C4-2B (cell line): ENCODE data around the gene PUDP.

Experiments used
- ZFX ChIP-seq: fragments of 450-650 bp; IDR thresholded peaks from 2 replicates; pipeline ENCODE4 v1.6.1; 2017
- TF ChIP-seq, protein P1 (sequence below): fragments of 450-650 bp; conservative IDR thresholded peaks from 2 replicates; pipeline ENCODE4 v1.5.1; 2017; ENCODE audit warnings: mild to moderate bottlenecking

GRCh38 chrX:7019555-7019954 lies 128.4 kb downstream of the PUDP start:
- TF ChIP-seq, protein P1, sequence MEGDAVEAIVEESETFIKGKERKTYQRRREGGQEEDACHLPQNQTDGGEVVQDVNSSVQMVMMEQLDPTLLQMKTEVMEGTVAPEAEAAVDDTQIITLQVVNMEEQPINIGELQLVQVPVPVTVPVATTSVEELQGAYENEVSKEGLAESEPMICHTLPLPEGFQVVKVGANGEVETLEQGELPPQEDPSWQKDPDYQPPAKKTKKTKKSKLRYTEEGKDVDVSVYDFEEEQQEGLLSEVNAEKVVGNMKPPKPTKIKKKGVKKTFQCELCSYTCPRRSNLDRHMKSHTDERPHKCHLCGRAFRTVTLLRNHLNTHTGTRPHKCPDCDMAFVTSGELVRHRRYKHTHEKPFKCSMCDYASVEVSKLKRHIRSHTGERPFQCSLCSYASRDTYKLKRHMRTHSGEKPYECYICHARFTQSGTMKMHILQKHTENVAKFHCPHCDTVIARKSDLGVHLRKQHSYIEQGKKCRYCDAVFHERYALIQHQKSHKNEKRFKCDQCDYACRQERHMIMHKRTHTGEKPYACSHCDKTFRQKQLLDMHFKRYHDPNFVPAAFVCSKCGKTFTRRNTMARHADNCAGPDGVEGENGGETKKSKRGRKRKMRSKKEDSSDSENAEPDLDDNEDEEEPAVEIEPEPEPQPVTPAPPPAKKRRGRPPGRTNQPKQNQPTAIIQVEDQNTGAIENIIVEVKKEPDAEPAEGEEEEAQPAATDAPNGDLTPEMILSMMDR = no peak
- TF ChIP-seq ZFX = no peak
